Astrocyte of the cerebellum (primary cell): ENCODE results near the gene DEPDC1B.
"Not testable (repeated sequence)": the region's sequence is repeated elsewhere in the genome, so short reads cannot be mapped to it uniquely, and the experiment has no call there.

Experiments
- DNase-seq: peaks from one replicate; pipeline ENCODE4 v3.0.0-alpha.2; 2011; ENCODE audit warnings: low read depth
- H3K4me3 ChIP-seq: 2 replicates; pipeline ENCODE4 v1.5.1; 2011; ENCODE audit warnings: mild to moderate bottlenecking, low read depth, low read length, moderate library complexity
- CTCF ChIP-seq: IDR thresholded peaks from 2 replicates; pipeline ENCODE4 v1.5.1; 2012; ENCODE audit warnings: low read length, low read depth, moderate library complexity, mild to moderate bottlenecking; ENCODE audit errors: missing control alignments
- in situ Hi-C: cut with HindIII; loops from 2 replicates; pipeline ENCODE4 v1.10.0; 2017; ENCODE audit warnings: low sequenced_read_pairs

The DEPDC1B gene

GRCh38 chr5:60632153-60632552 lies 67.8 kb downstream of the DEPDC1B start:
- no peak for DNase-seq
- H3K4me3 ChIP-seq: no peak overlapping the region
- in situ Hi-C loops: no loop called here
- TF ChIP-seq CTCF: no peak

GRCh38 chr5:60630836-60631235 lies 69.1 kb downstream of the DEPDC1B start:
- in situ Hi-C loops: no loop called here
- TF ChIP-seq CTCF: no peak
- no peak for DNase-seq
- no peak overlapping the region for H3K4me3 ChIP-seq

- no peak overlapping the region for H3K4me3 ChIP-seq
- no peak for TF ChIP-seq CTCF
- no peak for DNase-seq
- in situ Hi-C loops: no loop called here
Observed at GRCh38 chr5:60630179-60630578, 69.8 kb downstream of the DEPDC1B start.

GRCh38 chr5:60624875-60625274 lies 75.1 kb downstream of the DEPDC1B start:
- in situ Hi-C loops, H3K4me3 ChIP-seq, DNase-seq: not testable (repeated sequence)

- DNase-seq, H3K4me3 ChIP-seq, in situ Hi-C loops: not testable (repeated sequence)
Observed at GRCh38 chr5:60620752-60621151, 79.2 kb downstream of the DEPDC1B start.

- TF ChIP-seq CTCF: no peak
- DNase-seq: no peak
- no peak overlapping the region for H3K4me3 ChIP-seq
- in situ Hi-C loops: no loop called here
Observed at GRCh38 chr5:60613826-60614225, 86.1 kb downstream of the DEPDC1B start.

- TF ChIP-seq CTCF: no peak
- no peak overlapping the region for H3K4me3 ChIP-seq
- in situ Hi-C loops: no loop called here
- DNase-seq: no peak
Observed at GRCh38 chr5:60611099-60611740, 88.7 kb downstream of the DEPDC1B start.

- no peak for TF ChIP-seq CTCF
Observed at GRCh38 chr5:60604771-60605170, 95.2 kb downstream of the DEPDC1B start.

More at GRCh38 chr5:60604771-60605170, 95.2 kb downstream of the DEPDC1B start:
- no peak overlapping the region for H3K4me3 ChIP-seq
- no peak for DNase-seq
- in situ Hi-C loops: no loop called here
